Gastrocnemius medialis (tissue), 4 donors: ENCODE results near the gene MRPL47. TPM values are rescaled to one million over a fixed set of nuclear protein-coding genes. Genes with fewer than 3 reads are reported as not detected.
"Not testable (repeated sequence)": the region's sequence is repeated elsewhere in the genome, so short reads cannot be mapped to it uniquely, and the experiment has no call there.

Experiments
- ATAC-seq, 2 donors: fragments of 150-250 bp; one replicate each; pipeline ENCODE4 v1.9.1; 2016
- DNase-seq, 2 donors: peaks; one replicate each; pipeline ENCODE4 v3.0.0-alpha.2; 2019
- H3K27ac ChIP-seq, 4 donors: fragments of 200-600 bp; sonication (generic); 1 replicate in 1 of 4; 2 replicates in 3 of 4; pipeline ENCODE4 v1.5.1; 2016 to 2018; ENCODE audit warnings: mild to moderate bottlenecking in 2 of 4, moderate library complexity in 1 of 4
- H3K27me3 ChIP-seq, 3 donors: fragments of 200-600 bp; sonication (generic) in 2 of 3; 1 replicate in 1 of 3; 2 replicates in 2 of 3; pipeline versions ENCODE4 v1.5.1 to v1.6.0; 2016 to 2019; ENCODE audit warnings: mild to moderate bottlenecking in 1 of 3, moderate library complexity in 1 of 3
- H3K36me3 ChIP-seq, 2 donors: fragments of 200-600 bp; sonication (generic) in 1 of 2; one replicate each; pipeline ENCODE4 v1.5.1; 2017 to 2018
- H3K4me1 ChIP-seq, 2 donors: fragments of 200-600 bp; sonication (generic) in 1 of 2; one replicate each; pipeline ENCODE4 v1.5.1; 2016 to 2017; ENCODE audit warnings: mild to moderate bottlenecking in 2 of 2
- H3K4me3 ChIP-seq, 4 donors: fragments of 200-600 bp; sonication (generic) in 3 of 4; 1 replicate in 1 of 4; 2 replicates in 3 of 4; pipeline ENCODE4 v1.5.1; 2016 to 2019; ENCODE audit warnings: mild to moderate bottlenecking in 2 of 4
- H3K9me3 ChIP-seq, 3 donors: fragments of 200-600 bp; sonication (generic) in 2 of 3; 1 replicate in 1 of 3; 2 replicates in 2 of 3; pipeline ENCODE4 v1.5.1; 2016 to 2019
- POLR2A ChIP-seq, 2 donors: fragments of 450-650 bp; IDR thresholded peaks; one replicate each; pipeline ENCODE4 v1.6.1; 2017; ENCODE audit warnings: antibody characterized with exemption in 2 of 2, mild to moderate bottlenecking in 2 of 2, moderate library complexity in 2 of 2
- in situ Hi-C, 4 donors: fragments of 200-750 bp; cut with MboI; loops; one replicate each; pipeline versions ENCODE4 v1.15.0 to v1.8.0; 2017; ENCODE audit warnings: low sequenced_read_pairs in 4 of 4
- intact Hi-C: fragments of 100-400 bp; cut with DNase I; formaldehyde crosslinking; loops from one replicate; pipeline ENCODE4 v1.15.1; 2023; ENCODE audit warnings: low total_unique reads
- total RNA-seq, 4 donors: library from RNA; depleted of rRNA; stranded (reverse); fragments of >200 nt; gene quantifications; one replicate each; pipeline versions ENCODE4 v1.1.0 to v1.2.3, GENCODE V29; 2016
- TF ChIP-seq, protein P1 (sequence below), 5 experiments: fragments of 450-650 bp in 3 of 5; fragments of 200-600 bp in 2 of 5; sonication (generic) in 2 of 5; IDR thresholded peaks in 4 of 5; conservative IDR thresholded peaks in 1 of 5; 1 replicate in 4 of 5; 2 replicates in 1 of 5; pipeline ENCODE4 v1.5.1; 2016 to 2019; ENCODE audit warnings: antibody characterized with exemption in 5 of 5, mild to moderate bottlenecking in 3 of 5, moderate library complexity in 3 of 5

Gene MRPL47
- total RNA-seq, 4 donors from 2014 or later: 34.9 to 74.0 (median 41.2) TPM

DNA sequence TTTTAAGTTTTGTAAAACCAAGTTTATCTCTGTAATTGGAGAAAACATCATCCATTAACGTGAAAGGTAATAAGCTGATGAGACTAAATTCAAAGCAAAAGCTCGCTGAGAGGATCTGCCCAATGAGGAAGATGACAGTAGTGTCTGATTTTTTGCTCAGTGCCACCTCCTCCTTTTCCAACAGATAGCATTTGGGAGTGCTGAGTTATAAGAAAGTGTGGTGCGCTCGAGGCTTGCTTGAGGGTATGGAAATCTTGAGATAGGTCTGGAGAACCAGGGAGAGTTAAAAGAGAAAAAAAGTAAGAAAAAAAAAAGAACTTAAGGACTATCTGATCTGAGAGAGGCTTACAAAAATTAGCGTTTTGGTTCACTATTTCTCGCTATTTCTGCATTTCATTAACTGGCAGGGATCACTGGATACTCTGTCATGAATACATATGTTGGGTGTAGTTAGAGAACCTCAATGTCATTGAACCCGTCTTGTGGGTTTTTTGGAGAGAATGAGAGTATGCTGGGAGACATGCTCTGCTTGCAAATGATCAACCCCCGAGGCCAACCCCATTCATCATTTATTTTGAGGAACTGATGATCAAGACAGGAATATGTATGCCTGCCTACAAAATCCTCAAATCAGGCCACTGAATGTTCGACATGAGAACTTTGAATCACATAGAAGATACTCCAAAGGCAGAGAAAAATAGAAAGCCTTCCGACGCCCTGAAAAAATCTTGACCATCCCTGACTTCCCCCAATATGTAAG, 47.4 kb upstream of the MRPL47 start:
- peaks cover 14 to 21% of the 10 kb centered on the region in 2 donors for H3K4me1 ChIP-seq
- DNase-seq (no peak), ATAC-seq (no peak)
- in situ Hi-C loops: loop anchor here in 1 of 4 donors (10.0 kb wide), 1 partner anchor 93 kb away; no protein-coding TSS in a partner anchor
- no peak for TF ChIP-seq POLR2A (IDR thresholded peaks at IDR 0.05)
- TF ChIP-seq, protein P1, sequence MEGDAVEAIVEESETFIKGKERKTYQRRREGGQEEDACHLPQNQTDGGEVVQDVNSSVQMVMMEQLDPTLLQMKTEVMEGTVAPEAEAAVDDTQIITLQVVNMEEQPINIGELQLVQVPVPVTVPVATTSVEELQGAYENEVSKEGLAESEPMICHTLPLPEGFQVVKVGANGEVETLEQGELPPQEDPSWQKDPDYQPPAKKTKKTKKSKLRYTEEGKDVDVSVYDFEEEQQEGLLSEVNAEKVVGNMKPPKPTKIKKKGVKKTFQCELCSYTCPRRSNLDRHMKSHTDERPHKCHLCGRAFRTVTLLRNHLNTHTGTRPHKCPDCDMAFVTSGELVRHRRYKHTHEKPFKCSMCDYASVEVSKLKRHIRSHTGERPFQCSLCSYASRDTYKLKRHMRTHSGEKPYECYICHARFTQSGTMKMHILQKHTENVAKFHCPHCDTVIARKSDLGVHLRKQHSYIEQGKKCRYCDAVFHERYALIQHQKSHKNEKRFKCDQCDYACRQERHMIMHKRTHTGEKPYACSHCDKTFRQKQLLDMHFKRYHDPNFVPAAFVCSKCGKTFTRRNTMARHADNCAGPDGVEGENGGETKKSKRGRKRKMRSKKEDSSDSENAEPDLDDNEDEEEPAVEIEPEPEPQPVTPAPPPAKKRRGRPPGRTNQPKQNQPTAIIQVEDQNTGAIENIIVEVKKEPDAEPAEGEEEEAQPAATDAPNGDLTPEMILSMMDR (IDR thresholded peaks at IDR 0.05 in 4 of 5, conservative IDR thresholded peaks at IDR 0.05 in 1 of 5): no peak
- peak overlapping the region; percentile 90 to 98 (median 96) for H3K27ac ChIP-seq
- no peaks in the 10 kb centered on the region for H3K27me3 ChIP-seq
- peak overlapping the region; percentile 53 to 90 (median 80) for H3K4me3 ChIP-seq
- no peaks in the 10 kb centered on the region for H3K9me3 ChIP-seq
- H3K36me3 ChIP-seq: no peaks in the 10 kb centered on the region
- intact Hi-C loops: loop anchor here (2.0 to 10.0 kb wide), 3 partner anchors 47 to 153 kb away; partner anchors contain the start of genes MRPL47 and NDUFB5

DNA sequence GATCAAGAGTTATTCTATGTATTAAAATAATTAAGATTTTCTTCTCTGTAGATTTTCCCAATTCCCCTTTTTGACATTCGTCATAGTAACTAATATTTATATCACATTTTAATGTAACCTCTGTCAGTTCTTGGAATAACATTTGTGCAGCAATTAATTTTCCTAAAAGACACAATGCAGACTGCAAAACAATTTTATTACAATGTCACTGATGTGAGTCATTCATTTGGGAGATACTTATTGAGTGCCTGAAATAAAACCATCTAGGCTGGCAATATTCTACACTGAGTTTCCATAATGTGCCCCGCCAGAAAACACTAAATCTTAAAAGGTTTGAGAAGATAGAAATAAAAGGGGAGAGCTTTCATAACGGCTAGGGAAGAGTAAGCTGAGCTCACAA, 41.7 kb upstream of the MRPL47 start:
- ATAC-seq (no peak), DNase-seq (no peak)
- Histone ChIP-seq H3K27ac (no peak overlapping the region), H3K9me3 (no peaks in the 10 kb centered on the region), H3K36me3 (no peaks in the 10 kb centered on the region), H3K4me3 (no peak overlapping the region), H3K27me3 (no peaks in the 10 kb centered on the region), H3K4me1 (no peaks in the 10 kb centered on the region)
- in situ Hi-C loops: no loop called here
- intact Hi-C loops: no loop called here
- no peak for TF ChIP-seq POLR2A (IDR thresholded peaks at IDR 0.05)
- TF ChIP-seq, protein P1 (IDR thresholded peaks at IDR 0.05 in 4 of 5, conservative IDR thresholded peaks at IDR 0.05 in 1 of 5): no peak

DNA sequence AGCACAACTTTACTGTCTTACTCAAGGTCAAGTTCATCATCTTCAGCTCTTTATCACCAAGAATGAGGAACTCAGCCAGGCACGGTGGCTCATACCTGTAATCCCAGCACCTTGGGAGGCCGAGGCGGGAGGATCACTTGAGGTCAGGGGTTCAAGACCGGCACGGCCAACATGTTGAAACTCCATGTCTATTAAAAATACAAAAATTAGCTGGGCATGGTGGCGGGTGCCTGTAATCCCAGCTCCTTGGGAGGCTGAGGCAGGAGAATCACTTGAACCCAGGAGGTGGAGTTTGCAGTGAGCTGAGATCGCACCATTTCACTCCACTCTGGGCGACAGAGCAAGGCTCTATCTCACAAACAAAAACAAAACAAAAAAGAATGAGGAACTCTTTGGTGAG, 39.4 kb upstream of the MRPL47 start:
- H3K4me3 ChIP-seq, in situ Hi-C loops: not testable (repeated sequence)

DNA sequence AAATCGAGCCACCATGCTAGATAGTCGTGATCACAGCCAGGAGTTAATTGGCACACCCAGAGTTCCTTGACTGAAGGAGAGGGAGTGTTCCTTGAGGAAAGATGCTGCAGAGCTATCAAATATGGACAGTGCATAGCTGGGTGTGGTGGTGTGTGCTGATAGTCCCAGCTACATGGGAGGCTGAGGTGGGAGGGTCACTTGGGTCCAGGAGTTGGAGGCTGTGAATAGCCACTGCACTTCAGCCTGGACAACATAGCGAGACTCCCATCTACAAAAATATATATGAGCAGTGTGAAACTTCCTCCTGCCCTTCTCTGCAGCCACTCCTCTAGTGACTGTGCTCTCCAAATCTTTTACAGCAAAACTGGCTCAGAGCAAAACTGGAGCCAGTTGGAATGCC, 38.4 kb upstream of the MRPL47 start:
- H3K27ac ChIP-seq: no peak overlapping the region
- TF ChIP-seq POLR2A (IDR thresholded peaks at IDR 0.05): no peak
- TF ChIP-seq, protein P1 (IDR thresholded peaks at IDR 0.05 in 4 of 5, conservative IDR thresholded peaks at IDR 0.05 in 1 of 5): no peak
- no peak for ATAC-seq
- H3K4me3 ChIP-seq: no peak overlapping the region
- H3K27me3 ChIP-seq: no peaks in the 10 kb centered on the region
- H3K36me3 ChIP-seq: no peaks in the 10 kb centered on the region
- intact Hi-C loops: no loop called here
- DNase-seq: no peak
- no peaks in the 10 kb centered on the region for H3K4me1 ChIP-seq
- H3K9me3 ChIP-seq: no peaks in the 10 kb centered on the region
- in situ Hi-C loops: no loop called here

More for the DNA sequence above, 39.4 kb upstream of the MRPL47 start:
- H3K27ac ChIP-seq, H3K27me3 ChIP-seq, H3K9me3 ChIP-seq, H3K36me3 ChIP-seq, ATAC-seq, H3K4me1 ChIP-seq, DNase-seq, intact Hi-C loops: not testable (repeated sequence)

DNA sequence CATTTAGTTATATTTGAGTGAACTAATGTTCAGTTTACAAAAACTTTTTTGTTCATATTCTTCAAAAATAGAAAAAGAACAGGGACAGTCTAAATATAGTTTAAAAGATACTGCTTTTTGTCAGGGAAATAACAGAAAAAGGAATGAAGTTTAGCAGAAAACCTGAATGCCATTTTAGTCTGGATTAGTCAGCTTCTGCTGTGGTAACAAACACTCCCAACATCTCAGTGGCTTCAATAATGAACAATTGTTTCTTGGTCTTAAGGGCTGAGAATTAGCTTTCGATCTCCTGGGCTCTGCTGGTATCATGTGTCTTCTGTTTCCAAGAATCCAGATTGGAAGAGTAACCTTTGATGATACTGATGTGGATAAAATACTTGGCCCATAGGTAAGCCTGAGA, 36.0 kb upstream of the MRPL47 start:
- Histone ChIP-seq H3K9me3 (no peaks in the 10 kb centered on the region), H3K27ac (no peak overlapping the region), H3K4me3 (no peak overlapping the region), H3K4me1 (no peaks in the 10 kb centered on the region), H3K27me3 (no peaks in the 10 kb centered on the region), H3K36me3 (no peaks in the 10 kb centered on the region)
- in situ Hi-C loops (no loop called here), intact Hi-C loops (no loop called here)
- TF ChIP-seq POLR2A (IDR thresholded peaks at IDR 0.05): no peak
- TF ChIP-seq, protein P1 (IDR thresholded peaks at IDR 0.05 in 4 of 5, conservative IDR thresholded peaks at IDR 0.05 in 1 of 5): no peak
- no peak for DNase-seq
- ATAC-seq: no peak
